H1 (cell line): ENCODE measurements around the gene MPP4. TPM values are rescaled to one million over a fixed set of nuclear protein-coding genes. Genes with fewer than 3 reads are reported as not detected.

Experiments
- CHD1 ChIP-seq: IDR thresholded peaks from 2 replicates; pipeline ENCODE4 v1.6.1; 2012; ENCODE audit warnings: low read depth, low read length, improper control_type of control experiment
- CHD7 ChIP-seq: fragments of 300-600 bp; sonication (generic); IDR thresholded peaks from 2 replicates; pipeline ENCODE4 v1.7.1; 2012; ENCODE audit warnings: low read length, moderate library complexity, mild to moderate bottlenecking, inconsistent platforms; ENCODE audit not compliant: insufficient replicate concordance
- CTBP2 ChIP-seq: IDR thresholded peaks from 2 replicates; pipeline ENCODE4 v1.7.0; 2011; ENCODE audit warnings: borderline replicate concordance, mild to moderate bottlenecking, moderate library complexity, mixed read lengths, low read length; ENCODE audit not compliant: insufficient read depth, insufficient read length
- CTCF ChIP-seq, 3 experiments: IDR thresholded peaks; 1 replicate in 2 of 3; 2 replicates in 1 of 3; pipeline versions ENCODE4 v1.5.1 to v1.6.1; 2011; ENCODE audit warnings: low read length in 3 of 3, mild to moderate bottlenecking in 3 of 3, inconsistent platforms in 2 of 3, low read depth in 1 of 3, moderate library complexity in 1 of 3; ENCODE audit not compliant: insufficient read depth in 1 of 3; ENCODE audit errors: control extremely low read depth in 1 of 3
- EP300 ChIP-seq, 2 experiments: IDR thresholded peaks; 1 replicate in 1 of 2; 2 replicates in 1 of 2; pipeline ENCODE4 v1.6.1; 2011 to 2012; ENCODE audit warnings: low read depth in 2 of 2, low read length in 2 of 2, mild to moderate bottlenecking in 2 of 2, borderline replicate concordance in 1 of 2, inconsistent platforms in 1 of 2, moderate library complexity in 1 of 2
- RFX5 ChIP-seq: IDR thresholded peaks from 2 replicates; pipeline ENCODE4 v1.6.1; 2011; ENCODE audit warnings: low read depth, low read length, improper control_type of control experiment, borderline replicate concordance
- TAF7 ChIP-seq: optimal IDR thresholded peaks from 2 replicates; pipeline ENCODE3; 2011; ENCODE audit warnings: low read depth, mild to moderate bottlenecking, inconsistent platforms, low read length, moderate library complexity, borderline replicate concordance
- polyA plus RNA-seq, 7 experiments: library from polyadenylated mRNA; depleted of rRNA in 3 of 7; stranded (reverse) in 5 of 7; unstranded in 2 of 7; fragments of >200 nt in 5 of 7; fragments of 200-250 nt in 2 of 7; gene quantifications; 1 replicate in 5 of 7; 2 replicates in 1 of 7; 4 replicates in 1 of 7; pipeline versions ENCODE4 v1.2.1 to v1.2.3, GENCODE V29; 2011 to 2013; ENCODE audit warnings: missing spikeins in 2 of 7, mixed read lengths in 2 of 7
- total RNA-seq: library from RNA; stranded (reverse); fragmentation: NEBNext Ultra II Directional; extraction: Animal tissue kit (Norgen Biotek cat#: 25700); gene quantifications from 2 replicates; pipeline ENCODE4 v1.2.1, GENCODE V29; 2021

Gene MPP4
- total and polyA plus RNA-seq, 2 of the 8 experiments (the other 6 are each of a cell fraction or from before 2014, with no cell fraction given) = not detected

GRCh38 chr2:201642579-201643215 lies 55.7 kb downstream of the MPP4 start (continued):
- TF ChIP-seq CHD7 (no peak), RFX5 (no peak), CHD1 (no peak), TAF7 (peak; percentile 31), CTCF (IDR thresholded peaks at IDR 0.05; ENCODE audit: control extremely low read depth in 1 of 3, insufficient read depth in 1 of 3, low read depth in 1 of 3, low read length in 3 of 3) (no peak), EP300 (IDR thresholded peaks at IDR 0.05; ENCODE audit: borderline replicate concordance in 1 of 2, low read depth in 2 of 2, low read length in 2 of 2) (no peak; a peak in 1 of 3 replicates), CTBP2 (no peak)
